GM13977 (cell line): ENCODE measurements around the gene PIK3C3.

Source experiments
- DNase-seq: peaks from one replicate; pipeline ENCODE4 v3.0.0; 2012; ENCODE audit warnings: low spot score
- in situ Hi-C: fragments of 300-500 bp; cut with MboI; formaldehyde crosslinking; loops from one replicate; pipeline ENCODE4 v1.12.0; 2022; ENCODE audit warnings: low sequenced_read_pairs, low pct_unique_long_range_greater_than_20kb, mixed read lengths, inconsistent platforms; ENCODE audit not compliant: unreplicated experiment
- TF ChIP-seq, protein P1 (sequence below): IDR thresholded peaks from 2 replicates; pipeline ENCODE4 v1.5.1; 2012; ENCODE audit warnings: mild to moderate bottlenecking, control low read depth; ENCODE audit not compliant: insufficient read depth; ENCODE audit errors: extremely low read depth, missing control alignments

PIK3C3 gene

DNA sequence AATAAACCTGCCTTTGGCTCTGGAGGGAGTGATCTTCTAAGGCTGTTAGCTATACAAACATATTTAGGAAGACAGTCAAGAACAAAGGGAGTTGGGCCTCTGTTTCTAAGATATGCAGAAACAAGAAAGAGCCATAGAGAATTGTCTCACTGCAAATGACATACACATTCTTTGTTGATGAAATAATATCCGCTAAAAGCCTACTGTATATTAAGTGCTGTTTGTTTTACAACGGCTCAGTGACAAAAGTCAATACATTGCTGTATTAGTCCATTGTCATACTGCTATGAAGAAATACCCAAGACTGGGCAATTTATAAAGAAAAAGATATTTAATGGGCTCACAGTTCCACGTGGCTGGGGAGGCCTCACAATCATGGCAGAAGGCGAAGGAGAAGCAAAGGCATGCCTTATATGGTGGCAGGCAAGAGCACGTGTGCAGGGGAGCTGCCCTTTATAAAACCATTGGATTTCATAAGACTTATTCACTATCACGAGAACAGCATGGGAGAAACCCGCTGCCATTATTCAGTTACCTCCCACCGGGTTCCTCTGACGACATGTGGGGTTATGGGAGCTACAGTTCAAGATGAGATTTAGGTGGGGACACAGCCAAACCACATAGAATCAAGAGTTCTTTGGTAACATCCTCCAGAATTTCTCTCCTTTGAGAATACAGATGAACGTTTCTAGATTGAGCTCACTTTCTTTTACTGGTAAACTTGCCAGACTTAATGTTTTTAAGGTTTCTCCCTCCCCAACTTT, 157.8 kb downstream of the PIK3C3 start:
- TF ChIP-seq, protein P1, sequence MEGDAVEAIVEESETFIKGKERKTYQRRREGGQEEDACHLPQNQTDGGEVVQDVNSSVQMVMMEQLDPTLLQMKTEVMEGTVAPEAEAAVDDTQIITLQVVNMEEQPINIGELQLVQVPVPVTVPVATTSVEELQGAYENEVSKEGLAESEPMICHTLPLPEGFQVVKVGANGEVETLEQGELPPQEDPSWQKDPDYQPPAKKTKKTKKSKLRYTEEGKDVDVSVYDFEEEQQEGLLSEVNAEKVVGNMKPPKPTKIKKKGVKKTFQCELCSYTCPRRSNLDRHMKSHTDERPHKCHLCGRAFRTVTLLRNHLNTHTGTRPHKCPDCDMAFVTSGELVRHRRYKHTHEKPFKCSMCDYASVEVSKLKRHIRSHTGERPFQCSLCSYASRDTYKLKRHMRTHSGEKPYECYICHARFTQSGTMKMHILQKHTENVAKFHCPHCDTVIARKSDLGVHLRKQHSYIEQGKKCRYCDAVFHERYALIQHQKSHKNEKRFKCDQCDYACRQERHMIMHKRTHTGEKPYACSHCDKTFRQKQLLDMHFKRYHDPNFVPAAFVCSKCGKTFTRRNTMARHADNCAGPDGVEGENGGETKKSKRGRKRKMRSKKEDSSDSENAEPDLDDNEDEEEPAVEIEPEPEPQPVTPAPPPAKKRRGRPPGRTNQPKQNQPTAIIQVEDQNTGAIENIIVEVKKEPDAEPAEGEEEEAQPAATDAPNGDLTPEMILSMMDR: no peak
- in situ Hi-C loops: no loop called here
- no peak for DNase-seq

DNA sequence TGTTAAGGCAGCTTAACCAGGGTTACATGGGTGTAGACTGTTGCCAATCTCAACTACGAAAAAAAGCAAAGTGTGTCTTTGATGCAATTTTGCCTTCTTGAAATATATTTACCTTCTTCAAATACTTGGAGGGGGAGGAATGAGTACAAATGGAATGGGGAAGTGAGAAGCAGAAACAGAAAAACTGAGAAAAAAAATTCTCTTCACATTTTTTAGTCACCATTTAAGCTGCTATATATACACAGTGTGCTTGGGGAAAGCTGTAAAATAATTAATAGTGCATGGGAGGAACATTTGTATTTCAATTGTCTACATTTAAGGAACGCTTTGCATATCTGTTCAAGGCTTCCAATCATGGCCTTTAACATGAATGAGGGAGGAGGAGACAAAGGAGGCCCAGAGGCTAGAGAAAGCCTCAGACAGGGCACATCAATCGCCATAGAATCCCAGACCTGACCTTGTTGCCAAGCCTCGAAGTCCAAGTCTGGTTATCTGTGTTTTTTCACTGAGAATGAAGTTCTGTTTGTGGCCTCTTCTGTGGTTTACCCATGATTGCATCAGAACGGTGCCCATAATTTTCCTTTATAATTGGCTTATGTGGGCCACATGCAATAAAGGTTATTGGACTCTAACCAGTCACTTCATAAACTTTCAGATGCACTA, 158.6 kb downstream of the PIK3C3 start:
- TF ChIP-seq, protein P1: no peak
- no peak for DNase-seq
- in situ Hi-C loops: no loop called here

DNA sequence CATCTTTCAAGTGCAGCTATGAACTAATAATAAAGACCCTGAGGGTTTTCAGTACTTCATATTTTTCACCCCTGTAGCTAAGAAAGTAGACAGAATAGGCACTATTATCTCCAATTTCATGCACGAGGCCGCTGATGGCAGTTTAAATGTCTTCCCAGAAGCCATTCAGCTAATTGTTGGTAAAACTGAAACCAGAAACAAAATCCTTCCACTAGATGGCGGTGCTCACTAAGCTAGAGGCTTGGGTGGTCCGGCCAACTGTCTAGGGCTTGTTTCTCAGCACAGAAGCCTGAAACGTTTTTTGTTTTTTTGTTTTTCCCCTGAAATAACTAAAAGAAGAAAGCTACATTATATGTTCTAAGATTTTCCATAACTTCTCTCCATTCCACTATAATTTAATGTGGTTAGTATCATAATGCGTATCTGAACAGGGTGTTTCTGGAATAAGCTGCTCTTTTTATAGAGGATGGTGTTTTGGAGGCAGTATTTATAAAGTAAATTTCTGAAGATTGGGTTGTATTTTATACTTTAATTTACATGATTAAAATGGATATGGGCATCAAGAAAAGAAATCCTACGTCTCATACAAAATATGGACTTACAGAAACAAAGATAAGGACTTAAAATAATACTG, 159.4 kb downstream of the PIK3C3 start:
- DNase-seq: peak; percentile 31
- TF ChIP-seq, protein P1: peak; percentile 85
- in situ Hi-C loops: no loop called here

DNA sequence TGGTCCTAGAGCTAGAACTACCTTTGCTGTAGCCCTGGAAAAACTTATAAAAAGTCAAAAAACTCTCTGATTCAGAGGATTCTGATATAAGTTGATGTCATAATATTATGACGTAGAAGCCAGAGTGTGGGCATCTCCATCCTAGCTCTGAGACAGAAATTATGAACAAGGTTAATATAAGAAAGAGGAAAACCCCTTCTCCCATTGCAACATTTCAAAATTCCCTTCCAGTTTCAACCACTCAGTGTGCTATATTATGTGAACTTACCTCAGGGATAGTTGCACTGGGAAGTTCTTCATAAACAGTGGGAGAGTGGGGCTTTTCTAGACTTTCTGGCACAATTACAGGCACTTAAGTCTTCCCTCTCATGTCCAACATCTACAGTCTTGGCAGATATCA, 171.6 kb downstream of the PIK3C3 start:
- no peak for DNase-seq
- TF ChIP-seq, protein P1: no peak
- in situ Hi-C loops: no loop called here

DNA sequence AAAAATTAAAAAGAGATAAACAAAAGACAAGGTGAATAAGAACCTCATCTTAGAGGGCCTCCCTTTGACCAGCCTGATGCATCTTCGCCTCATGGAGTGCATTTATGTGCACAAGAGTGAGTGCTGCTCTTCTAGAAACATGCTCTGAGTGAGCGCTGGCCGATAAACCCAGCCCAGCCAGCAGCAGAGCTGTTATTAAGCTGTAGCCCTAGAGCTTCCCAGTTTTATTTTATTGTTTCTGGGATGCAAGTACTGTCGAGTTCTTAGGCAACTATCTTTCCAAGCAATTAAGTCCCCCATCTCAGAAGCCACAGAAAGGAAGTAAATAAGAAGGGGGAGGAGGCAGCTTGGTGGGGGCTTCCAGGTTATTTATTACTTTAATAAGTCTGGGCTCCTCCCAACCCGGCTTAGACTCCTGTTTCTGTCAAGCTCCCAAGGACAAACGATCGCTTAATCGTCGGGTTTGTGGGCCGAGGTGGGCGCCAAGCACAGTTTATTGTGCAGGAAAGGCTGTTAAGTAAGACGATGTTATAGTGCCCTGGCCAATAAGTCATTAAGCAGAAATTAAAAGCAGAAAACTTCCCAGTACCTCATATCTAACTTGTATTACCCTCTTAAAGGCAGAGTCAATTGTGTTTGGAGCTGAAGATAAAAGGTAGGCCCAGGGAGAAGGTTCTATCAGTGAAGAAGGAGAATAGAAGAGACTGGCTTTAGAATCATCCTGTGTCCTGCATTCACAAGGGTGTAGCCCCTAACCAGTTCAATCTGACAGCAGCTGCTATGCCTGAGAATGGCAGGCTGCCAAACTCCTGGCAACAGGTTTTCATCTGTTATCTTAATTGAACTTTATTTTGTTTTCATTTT, 176.3 kb downstream of the PIK3C3 start:
- in situ Hi-C loops: no loop called here
- TF ChIP-seq, protein P1: no peak
- DNase-seq: no peak

DNA sequence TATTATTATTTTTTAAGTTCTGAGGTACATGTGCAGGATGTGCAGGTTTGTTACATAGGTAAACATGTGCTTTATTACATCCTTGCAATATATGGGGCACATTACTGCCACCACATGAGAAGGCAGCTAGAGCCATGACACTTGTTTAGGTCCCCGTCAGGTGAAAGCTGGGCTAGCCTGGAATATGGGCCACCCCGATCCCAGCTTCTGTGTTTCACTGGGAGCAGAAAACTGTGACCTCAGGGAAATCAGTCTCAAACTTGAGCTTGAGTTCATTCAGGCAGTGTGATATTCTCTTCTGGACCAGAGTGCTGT, 176.9 kb downstream of the PIK3C3 start:
- TF ChIP-seq, protein P1: no peak
- no peak for DNase-seq
- in situ Hi-C loops: no loop called here
